SK-N-SH treated with all-trans-retinoic acid at 6 μM for 48 hours (cell line): ENCODE data around the gene FZR1.

Source experiments
- ATAC-seq: fragments of 200-7000 bp; cut with Tn5 transposase; 3 replicates; pipeline ENCODE4 v1.9.1; 2020; ENCODE audit warnings: mild to moderate bottlenecking, moderate library complexity
- ARNTL ChIP-seq: fragments of 450-650 bp; formaldehyde crosslinking; IDR thresholded peaks from 2 replicates; pipeline ENCODE4 v1.5.0; 2020; ENCODE audit warnings: low read depth, mild to moderate bottlenecking, moderate library complexity, borderline replicate concordance
- CREB5 ChIP-seq: fragments of 250-450 bp; sonication (Bioruptor Pico); IDR thresholded peaks from 2 replicates; pipeline ENCODE4 v1.5.1; 2020; ENCODE audit warnings: low read depth, mild to moderate bottlenecking, moderate library complexity
- CSDC2 ChIP-seq: fragments of 250-450 bp; sonication (Bioruptor Pico); IDR thresholded peaks from 2 replicates; pipeline ENCODE4 v1.5.0; 2020; ENCODE audit warnings: mild to moderate bottlenecking, moderate library complexity
- CSRNP3 ChIP-seq: fragments of 250-450 bp; sonication (Bioruptor Pico); IDR thresholded peaks from 2 replicates; pipeline ENCODE4 v1.5.1; 2021; ENCODE audit warnings: mild to moderate bottlenecking, moderate library complexity
- ESRRG ChIP-seq: fragments of 250-450 bp; sonication (Bioruptor Pico); IDR thresholded peaks from 2 replicates; pipeline ENCODE4 v1.6.1; 2021; ENCODE audit warnings: mild to moderate bottlenecking
- GLIS3 ChIP-seq: fragments of 250-450 bp; sonication (Bioruptor Pico); IDR thresholded peaks from 2 replicates; pipeline ENCODE4 v1.5.0; 2020; ENCODE audit warnings: mild to moderate bottlenecking, moderate library complexity
- ISL1 ChIP-seq: fragments of 250-450 bp; sonication (Bioruptor Pico); IDR thresholded peaks from 2 replicates; pipeline ENCODE4 v2.1.2; 2022; ENCODE audit warnings: mild to moderate bottlenecking, moderate library complexity
- OSR1 ChIP-seq: fragments of 250-450 bp; sonication (Bioruptor Pico); IDR thresholded peaks from 2 replicates; pipeline ENCODE4 v1.8.0; 2022; ENCODE audit warnings: moderate library complexity, mild to moderate bottlenecking, inconsistent platforms
- PATZ1 ChIP-seq: fragments of 250-450 bp; sonication (Bioruptor Pico); IDR thresholded peaks from 2 replicates; pipeline ENCODE4 v1.8.0; 2020; ENCODE audit warnings: mild to moderate bottlenecking, moderate library complexity, borderline replicate concordance
- POU6F1 ChIP-seq: fragments of 250-450 bp; sonication (Bioruptor Pico); IDR thresholded peaks from 2 replicates; pipeline ENCODE4 v1.8.0; 2021; ENCODE audit warnings: low read depth, mild to moderate bottlenecking, moderate library complexity, borderline replicate concordance
- SNAI2 ChIP-seq: fragments of 250-450 bp; sonication (Bioruptor Pico); IDR thresholded peaks from 2 replicates; pipeline ENCODE4 v1.5.0; 2020; ENCODE audit warnings: mild to moderate bottlenecking, moderate library complexity
- TCF4 ChIP-seq: fragments of 250-450 bp; sonication (Bioruptor Pico); IDR thresholded peaks from 2 replicates; pipeline ENCODE4 v1.8.0; 2021; ENCODE audit warnings: mild to moderate bottlenecking, moderate library complexity, borderline replicate concordance
- TOX ChIP-seq: fragments of 250-450 bp; sonication (Bioruptor Pico); IDR thresholded peaks from 2 replicates; pipeline ENCODE4 v1.8.0; 2021; ENCODE audit warnings: mild to moderate bottlenecking, moderate library complexity, borderline replicate concordance
- ZFP3 ChIP-seq: fragments of 250-450 bp; sonication (Bioruptor Pico); IDR thresholded peaks from 2 replicates; pipeline ENCODE4 v1.5.0; 2020; ENCODE audit warnings: mild to moderate bottlenecking, moderate library complexity
- ZFP30 ChIP-seq: fragments of 450-650 bp; formaldehyde crosslinking; IDR thresholded peaks from 2 replicates; pipeline ENCODE4 v1.5.0; 2022; ENCODE audit warnings: mild to moderate bottlenecking, moderate library complexity
- ZNF565 ChIP-seq: fragments of 450-650 bp; formaldehyde crosslinking; conservative IDR thresholded peaks from 2 replicates; pipeline ENCODE4 v1.5.0; 2020; ENCODE audit warnings: low read depth, mild to moderate bottlenecking, moderate library complexity
- ZNF70 ChIP-seq: fragments of 450-650 bp; formaldehyde crosslinking; IDR thresholded peaks from 2 replicates; pipeline ENCODE4 v1.5.0; 2020; ENCODE audit warnings: mild to moderate bottlenecking, moderate library complexity
- ZNF8 ChIP-seq: fragments of 450-650 bp; formaldehyde crosslinking; IDR thresholded peaks from 2 replicates; pipeline ENCODE4 v1.5.0; 2020; ENCODE audit warnings: mild to moderate bottlenecking, moderate library complexity

Gene FZR1

GRCh38 chr19:3479177-3479833 is 26.8 kb upstream of the FZR1 start (continued):
- TF ChIP-seq ZFP3 (CRISPR knock-in tag), result no peak

GRCh38 chr19:3479834-3480215 is 26.3 kb upstream of the FZR1 start:
- TF ChIP-seq ZNF565 (CRISPR knock-in tag) (no peak), ZFP30 (no peak), ZNF8 (CRISPR knock-in tag) (no peak), SNAI2 (CRISPR knock-in tag) (no peak), POU6F1 (CRISPR knock-in tag) (no peak), OSR1 (no peak), ARNTL (CRISPR knock-in tag) (no peak), GLIS3 (CRISPR knock-in tag) (no peak), ISL1 (CRISPR knock-in tag) (no peak), ZNF70 (CRISPR knock-in tag) (no peak), CREB5 (CRISPR knock-in tag) (no peak), CSRNP3 (CRISPR knock-in tag) (no peak), TCF4 (CRISPR knock-in tag) (no peak), PATZ1 (CRISPR knock-in tag) (no peak), ZFP3 (CRISPR knock-in tag) (no peak), TOX (no peak)
- ATAC-seq, result no peak; the same call in 1 of the 3 replicates

GRCh38 chr19:3480383-3481091 is 25.6 kb upstream of the FZR1 start, which contains the start of gene SMIM24:
Gene SMIM24, minus strand, starts transcription at chr19:3480525. Its CDS starts 62 bp downstream, at chr19:3480463.
- TF ChIP-seq TCF4 (CRISPR knock-in tag), result no peak
- no peak for TF ChIP-seq ESRRG (CRISPR knock-in tag)
- no peak for TF ChIP-seq CREB5 (CRISPR knock-in tag)
- no peak for TF ChIP-seq ZNF565 (CRISPR knock-in tag)
- no peak for TF ChIP-seq ZNF70 (CRISPR knock-in tag)
- TF ChIP-seq ARNTL (CRISPR knock-in tag), result no peak
- no peak for ATAC-seq

- ATAC-seq, result no peak
Observed at GRCh38 chr19:3481241-3482090, 24.6 kb upstream of the FZR1 start.

More at GRCh38 chr19:3481241-3482090, 24.6 kb upstream of the FZR1 start:
- TF ChIP-seq CSDC2 (CRISPR knock-in tag), result no peak
- no peak for TF ChIP-seq TCF4 (CRISPR knock-in tag)
- no peak for TF ChIP-seq ZFP30
- no peak for TF ChIP-seq TOX
- no peak for TF ChIP-seq ESRRG (CRISPR knock-in tag)
- TF ChIP-seq ZNF8 (CRISPR knock-in tag), result no peak
- no peak for TF ChIP-seq GLIS3 (CRISPR knock-in tag)
- no peak for TF ChIP-seq CSRNP3 (CRISPR knock-in tag)
- TF ChIP-seq POU6F1 (CRISPR knock-in tag), result no peak
